A549 (cell line): ENCODE measurements around the gene EXOSC6.
"Not testable (repeated sequence)": the region's sequence is repeated elsewhere in the genome, so short reads cannot be mapped to it uniquely, and the experiment has no call there.

Experiments used
- ATOH8 ChIP-seq: fragments of 250-450 bp; sonication (Bioruptor Pico); IDR thresholded peaks from 2 replicates; pipeline ENCODE4 v1.5.0; 2020; ENCODE audit warnings: low read depth, mild to moderate bottlenecking, moderate library complexity
- BHLHE40 ChIP-seq: IDR thresholded peaks from 2 replicates; pipeline ENCODE4 v1.6.1; 2012; ENCODE audit warnings: low read depth, low read length, inconsistent platforms
- CTCF ChIP-seq: fragments of >200 bp; sonication (Bioruptor Twin); formaldehyde crosslinking; IDR thresholded peaks from 3 replicates; pipeline ENCODE4 v1.5.1; 2016
- HDAC2 ChIP-seq: fragments of 200-600 bp; sonication (generic); IDR thresholded peaks from 2 replicates; pipeline ENCODE4 v1.6.1; 2016
- JUN ChIP-seq, 2 experiments: fragments of >200 bp; sonication (Bioruptor Twin); formaldehyde crosslinking; IDR thresholded peaks; 2 replicates in 1 of 2; 3 replicates in 1 of 2; pipeline ENCODE4 v1.6.1; 2016 to 2017
- KDM1A ChIP-seq: fragments of 200-600 bp; sonication (generic); IDR thresholded peaks from 2 replicates; pipeline ENCODE4 v1.6.1; 2016; ENCODE audit warnings: low read depth, mild to moderate bottlenecking
- NR3C1 ChIP-seq: fragments of >200 bp; sonication (Bioruptor Twin); formaldehyde crosslinking; IDR thresholded peaks from 3 replicates; pipeline ENCODE4 v1.6.1; 2017
- PBX3 ChIP-seq: IDR thresholded peaks from 2 replicates; pipeline ENCODE4 v1.6.1; 2012
- PHF8 ChIP-seq: fragments of 200-600 bp; sonication (generic); IDR thresholded peaks from 2 replicates; pipeline ENCODE4 v1.6.1; 2016; ENCODE audit warnings: low read depth, mild to moderate bottlenecking, antibody characterized with exemption, moderate library complexity, borderline replicate concordance
- POLR2A ChIP-seq: IDR thresholded peaks from 2 replicates; pipeline ENCODE4 v1.6.1; 2012; ENCODE audit warnings: mild to moderate bottlenecking, low read length
- RFX5 ChIP-seq: fragments of 450-650 bp; IDR thresholded peaks from 2 replicates; pipeline ENCODE4 v1.7.1; 2014; ENCODE audit warnings: antibody characterized with exemption, mild to moderate bottlenecking, moderate library complexity
- SMC3 ChIP-seq: fragments of >200 bp; sonication (Bioruptor Twin); formaldehyde crosslinking; IDR thresholded peaks from 3 replicates; pipeline ENCODE4 v1.6.1; 2018; ENCODE audit warnings: inconsistent platforms
- TP53 ChIP-seq: fragments of 250-450 bp; sonication (Bioruptor Pico); IDR thresholded peaks from 2 replicates; pipeline ENCODE4 v1.5.0; 2021; ENCODE audit warnings: mild to moderate bottlenecking, moderate library complexity
- USF2 ChIP-seq: fragments of 450-650 bp; IDR thresholded peaks from 2 replicates; pipeline ENCODE4 v1.6.1; 2014; ENCODE audit warnings: antibody characterized with exemption

GRCh38 chr16:70224645-70225044 lies 27.1 kb downstream of the EXOSC6 start:
- TF ChIP-seq USF2; TP53 (CRISPR knock-in tag); CTCF; ATOH8 (CRISPR knock-in tag); KDM1A; RFX5; POLR2A; PHF8; BHLHE40; NR3C1; HDAC2; SMC3; PBX3; JUN (IDR thresholded peaks at IDR 0.05): not testable (repeated sequence)
